GM21526 (cell line): ENCODE results near the gene MICALL2.

Experiments used
- ATAC-seq: cut with Tn5 transposase; IDR thresholded peaks from one replicate; pipeline ENCODE4 v1.9.1; 2021; ENCODE audit warnings: moderate library complexity; ENCODE audit not compliant: unreplicated experiment, low FRiP score

Gene MICALL2

GRCh38 chr7:1401011-1401410, 58.3 kb downstream of the MICALL2 start:
- ATAC-seq = no peak

- no peak for ATAC-seq
These were observed 58.9 kb downstream of the MICALL2 start for GRCh38 chr7:1400371-1400770.

GRCh38 chr7:1397491-1398327, 61.6 kb downstream of the MICALL2 start:
- ATAC-seq = no peak

- ATAC-seq = no peak
These were observed 63.1 kb downstream of the MICALL2 start for GRCh38 chr7:1396195-1396594.

GRCh38 chr7:1395211-1396070, 63.8 kb downstream of the MICALL2 start:
- ATAC-seq = no peak

- ATAC-seq = no peak
These were observed 64.9 kb downstream of the MICALL2 start for GRCh38 chr7:1394371-1394770.

- no peak for ATAC-seq
These were observed 65.8 kb downstream of the MICALL2 start for GRCh38 chr7:1393421-1393820.

- no peak for ATAC-seq
These were observed 66.7 kb downstream of the MICALL2 start for GRCh38 chr7:1392556-1392955.

GRCh38 chr7:1391449-1391848, 67.8 kb downstream of the MICALL2 start:
- ATAC-seq = no peak

GRCh38 chr7:1388703-1389335, 70.5 kb downstream of the MICALL2 start:
- ATAC-seq = no peak

GRCh38 chr7:1388021-1388702, 71.1 kb downstream of the MICALL2 start:
- ATAC-seq = no peak

GRCh38 chr7:1387261-1387660, 72.0 kb downstream of the MICALL2 start:
- ATAC-seq = no peak

- no peak for ATAC-seq
These were observed 72.5 kb downstream of the MICALL2 start for GRCh38 chr7:1386623-1387220.

GRCh38 chr7:1385809-1386622, 73.3 kb downstream of the MICALL2 start:
- ATAC-seq = no peak

GRCh38 chr7:1385086-1385808, 74.0 kb downstream of the MICALL2 start:
- ATAC-seq = no peak
